SK-N-SH treated with all-trans-retinoic acid at 6 μM for 48 hours (cell line): ENCODE data around the gene PHACTR3.

Experiments used
- ATAC-seq: fragments of 200-7000 bp; cut with Tn5 transposase; 3 replicates; pipeline ENCODE4 v1.9.1; 2020; ENCODE audit warnings: mild to moderate bottlenecking, moderate library complexity
- ARNTL ChIP-seq: fragments of 450-650 bp; formaldehyde crosslinking; IDR thresholded peaks from 2 replicates; pipeline ENCODE4 v1.5.0; 2020; ENCODE audit warnings: low read depth, mild to moderate bottlenecking, moderate library complexity, borderline replicate concordance
- BACH2 ChIP-seq: fragments of 250-450 bp; sonication (Bioruptor Pico); IDR thresholded peaks from 2 replicates; pipeline ENCODE4 v1.9.0; 2021; ENCODE audit warnings: mild to moderate bottlenecking, borderline replicate concordance
- ESRRG ChIP-seq: fragments of 250-450 bp; sonication (Bioruptor Pico); IDR thresholded peaks from 2 replicates; pipeline ENCODE4 v1.6.1; 2021; ENCODE audit warnings: mild to moderate bottlenecking
- GLIS3 ChIP-seq: fragments of 250-450 bp; sonication (Bioruptor Pico); IDR thresholded peaks from 2 replicates; pipeline ENCODE4 v1.5.0; 2020; ENCODE audit warnings: mild to moderate bottlenecking, moderate library complexity
- ISL1 ChIP-seq: fragments of 250-450 bp; sonication (Bioruptor Pico); IDR thresholded peaks from 2 replicates; pipeline ENCODE4 v2.1.2; 2022; ENCODE audit warnings: mild to moderate bottlenecking, moderate library complexity
- OSR1 ChIP-seq: fragments of 250-450 bp; sonication (Bioruptor Pico); IDR thresholded peaks from 2 replicates; pipeline ENCODE4 v1.8.0; 2022; ENCODE audit warnings: moderate library complexity, mild to moderate bottlenecking, inconsistent platforms
- POU6F1 ChIP-seq: fragments of 250-450 bp; sonication (Bioruptor Pico); IDR thresholded peaks from 2 replicates; pipeline ENCODE4 v1.8.0; 2021; ENCODE audit warnings: low read depth, mild to moderate bottlenecking, moderate library complexity, borderline replicate concordance
- PPARA ChIP-seq: fragments of 250-450 bp; sonication (Bioruptor Pico); IDR thresholded peaks from 2 replicates; pipeline ENCODE4 v1.5.0; 2020; ENCODE audit warnings: mild to moderate bottlenecking, borderline replicate concordance
- RARB ChIP-seq: fragments of 250-450 bp; sonication (Bioruptor Pico); IDR thresholded peaks from 2 replicates; pipeline ENCODE4 v1.8.0; 2021; ENCODE audit warnings: mild to moderate bottlenecking, moderate library complexity
- SNAI2 ChIP-seq: fragments of 250-450 bp; sonication (Bioruptor Pico); IDR thresholded peaks from 2 replicates; pipeline ENCODE4 v1.5.0; 2020; ENCODE audit warnings: mild to moderate bottlenecking, moderate library complexity
- TCF4 ChIP-seq: fragments of 250-450 bp; sonication (Bioruptor Pico); IDR thresholded peaks from 2 replicates; pipeline ENCODE4 v1.8.0; 2021; ENCODE audit warnings: mild to moderate bottlenecking, moderate library complexity, borderline replicate concordance
- TSHZ2 ChIP-seq: fragments of 250-450 bp; sonication (Bioruptor Pico); IDR thresholded peaks from 2 replicates; pipeline ENCODE4 v1.5.0; 2020; ENCODE audit warnings: mild to moderate bottlenecking, moderate library complexity
- ZC3H10 ChIP-seq: fragments of 250-450 bp; sonication (Bioruptor Pico); IDR thresholded peaks from 2 replicates; pipeline ENCODE4 v1.5.1; 2021; ENCODE audit warnings: mild to moderate bottlenecking, moderate library complexity
- ZFP3 ChIP-seq: fragments of 250-450 bp; sonication (Bioruptor Pico); IDR thresholded peaks from 2 replicates; pipeline ENCODE4 v1.5.0; 2020; ENCODE audit warnings: mild to moderate bottlenecking, moderate library complexity
- ZFP30 ChIP-seq: fragments of 450-650 bp; formaldehyde crosslinking; IDR thresholded peaks from 2 replicates; pipeline ENCODE4 v1.5.0; 2022; ENCODE audit warnings: mild to moderate bottlenecking, moderate library complexity
- ZNF70 ChIP-seq: fragments of 450-650 bp; formaldehyde crosslinking; IDR thresholded peaks from 2 replicates; pipeline ENCODE4 v1.5.0; 2020; ENCODE audit warnings: mild to moderate bottlenecking, moderate library complexity
- ZNF8 ChIP-seq: fragments of 450-650 bp; formaldehyde crosslinking; IDR thresholded peaks from 2 replicates; pipeline ENCODE4 v1.5.0; 2020; ENCODE audit warnings: mild to moderate bottlenecking, moderate library complexity
- TF ChIP-seq, protein P1 (sequence below): fragments of 250-450 bp; sonication (Bioruptor Pico); IDR thresholded peaks from 2 replicates; pipeline ENCODE4 v1.5.1; 2021; ENCODE audit warnings: mild to moderate bottlenecking, moderate library complexity
- TF ChIP-seq, protein P2 (sequence below): fragments of 250-450 bp; sonication (Bioruptor Pico); IDR thresholded peaks from 2 replicates; pipeline ENCODE4 v1.5.1; 2020; ENCODE audit warnings: low read depth, mild to moderate bottlenecking, moderate library complexity

The PHACTR3 gene

GRCh38 chr20:59676126-59676850 is 71.9 kb downstream of the PHACTR3 start:
- TF ChIP-seq BACH2 (CRISPR knock-in tag) (no peak), ZC3H10 (CRISPR knock-in tag) (no peak)
- ATAC-seq: no peak

DNA sequence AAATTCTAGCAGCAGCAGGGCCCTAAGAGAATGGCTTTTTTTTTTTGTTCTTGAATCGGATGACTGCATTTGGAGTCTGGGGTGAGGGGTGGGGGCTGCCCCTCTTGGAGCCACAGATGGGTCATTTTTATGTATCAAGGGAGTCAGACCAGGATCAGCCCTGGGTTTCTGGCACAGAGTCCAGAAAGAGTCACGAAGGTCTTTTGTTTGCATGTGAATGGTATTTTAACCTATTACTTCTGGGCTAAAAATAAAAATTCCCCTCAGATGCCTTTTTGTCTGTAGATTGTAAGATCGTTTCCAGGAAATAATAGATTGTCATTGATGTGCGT is 72.5 kb downstream of the PHACTR3 start:
- no peak for TF ChIP-seq ZNF70 (CRISPR knock-in tag)
- no peak for TF ChIP-seq ZFP3 (CRISPR knock-in tag)
- TF ChIP-seq, protein P1, sequence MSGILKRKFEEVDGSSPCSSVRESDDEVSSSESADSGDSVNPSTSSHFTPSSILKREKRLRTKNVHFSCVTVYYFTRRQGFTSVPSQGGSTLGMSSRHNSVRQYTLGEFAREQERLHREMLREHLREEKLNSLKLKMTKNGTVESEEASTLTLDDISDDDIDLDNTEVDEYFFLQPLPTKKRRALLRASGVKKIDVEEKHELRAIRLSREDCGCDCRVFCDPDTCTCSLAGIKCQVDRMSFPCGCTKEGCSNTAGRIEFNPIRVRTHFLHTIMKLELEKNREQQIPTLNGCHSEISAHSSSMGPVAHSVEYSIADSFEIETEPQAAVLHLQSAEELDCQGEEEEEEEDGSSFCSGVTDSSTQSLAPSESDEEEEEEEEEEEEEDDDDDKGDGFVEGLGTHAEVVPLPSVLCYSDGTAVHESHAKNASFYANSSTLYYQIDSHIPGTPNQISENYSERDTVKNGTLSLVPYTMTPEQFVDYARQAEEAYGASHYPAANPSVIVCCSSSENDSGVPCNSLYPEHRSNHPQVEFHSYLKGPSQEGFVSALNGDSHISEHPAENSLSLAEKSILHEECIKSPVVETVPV (CRISPR knock-in tag): no peak
- TF ChIP-seq ISL1 (CRISPR knock-in tag): no peak
- no peak for TF ChIP-seq OSR1 (CRISPR knock-in tag)
- no peak for TF ChIP-seq PPARA (CRISPR knock-in tag)
- TF ChIP-seq RARB (CRISPR knock-in tag): no peak
- TF ChIP-seq ZNF8 (CRISPR knock-in tag): no peak
- no peak for TF ChIP-seq ESRRG (CRISPR knock-in tag)
- no peak for TF ChIP-seq BACH2 (CRISPR knock-in tag)
- TF ChIP-seq ARNTL: no peak

DNA sequence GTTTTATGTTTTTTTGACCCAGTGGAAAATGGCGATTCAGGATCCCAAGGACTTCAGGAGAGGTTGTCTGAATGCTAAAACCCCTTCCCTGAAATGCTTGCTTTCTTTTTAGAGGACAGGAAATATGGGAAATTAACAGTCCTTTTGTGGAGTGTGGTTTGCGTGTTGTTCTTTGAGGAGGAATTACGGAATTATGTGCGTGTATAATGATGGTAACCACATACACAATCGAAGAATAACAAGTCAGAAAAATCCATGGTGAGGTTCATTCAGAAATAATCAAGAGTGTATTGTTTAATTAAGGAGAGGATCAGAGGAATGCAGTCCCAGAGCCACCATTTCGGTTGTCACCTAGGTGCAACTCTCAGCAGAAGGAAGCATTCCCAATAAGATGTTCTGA is 73.2 kb downstream of the PHACTR3 start:
- ATAC-seq: no peak
- TF ChIP-seq PPARA (CRISPR knock-in tag) (no peak), TSHZ2 (CRISPR knock-in tag) (no peak), ZNF8 (CRISPR knock-in tag) (no peak), POU6F1 (CRISPR knock-in tag) (no peak), GLIS3 (CRISPR knock-in tag) (no peak), RARB (CRISPR knock-in tag) (no peak)
- TF ChIP-seq, protein P2, sequence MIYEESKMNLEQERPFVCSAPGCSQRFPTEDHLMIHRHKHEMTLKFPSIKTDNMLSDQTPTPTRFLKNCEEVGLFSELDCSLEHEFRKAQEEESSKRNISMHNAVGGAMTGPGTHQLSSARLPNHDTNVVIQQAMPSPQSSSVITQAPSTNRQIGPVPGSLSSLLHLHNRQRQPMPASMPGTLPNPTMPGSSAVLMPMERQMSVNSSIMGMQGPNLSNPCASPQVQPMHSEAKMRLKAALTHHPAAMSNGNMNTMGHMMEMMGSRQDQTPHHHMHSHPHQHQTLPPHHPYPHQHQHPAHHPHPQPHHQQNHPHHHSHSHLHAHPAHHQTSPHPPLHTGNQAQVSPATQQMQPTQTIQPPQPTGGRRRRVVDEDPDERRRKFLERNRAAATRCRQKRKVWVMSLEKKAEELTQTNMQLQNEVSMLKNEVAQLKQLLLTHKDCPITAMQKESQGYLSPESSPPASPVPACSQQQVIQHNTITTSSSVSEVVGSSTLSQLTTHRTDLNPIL (CRISPR knock-in tag): no peak
- TF ChIP-seq, protein P1 (CRISPR knock-in tag): no peak

More for the DNA sequence above, 72.5 kb downstream of the PHACTR3 start:
- ATAC-seq: no peak

GRCh38 chr20:59678288-59678687 is 73.9 kb downstream of the PHACTR3 start:
- no peak for ATAC-seq
- TF ChIP-seq TSHZ2 (CRISPR knock-in tag): no peak
- no peak for TF ChIP-seq POU6F1 (CRISPR knock-in tag)
- no peak for TF ChIP-seq SNAI2 (CRISPR knock-in tag)
- TF ChIP-seq ZC3H10 (CRISPR knock-in tag): no peak
- TF ChIP-seq TCF4 (CRISPR knock-in tag): no peak
- no peak for TF ChIP-seq OSR1 (CRISPR knock-in tag)
- no peak for TF ChIP-seq ISL1 (CRISPR knock-in tag)
- TF ChIP-seq ESRRG (CRISPR knock-in tag): no peak
- TF ChIP-seq, protein P2 (CRISPR knock-in tag): no peak
- TF ChIP-seq ZNF8 (CRISPR knock-in tag): no peak
- TF ChIP-seq ZFP30 (CRISPR knock-in tag): no peak
